HG02798 (cell line): Measurements from ENCODE around the gene PXDC1.
"Not testable (repeated sequence)": the region's sequence is repeated elsewhere in the genome, so short reads cannot be mapped to it uniquely, and the experiment has no call there.

Experiments
- ATAC-seq: cut with Tn5 transposase; IDR thresholded peaks from one replicate; pipeline ENCODE4 v1.9.1; 2021; ENCODE audit warnings: mild to moderate bottlenecking; ENCODE audit not compliant: unreplicated experiment, poor library complexity

PXDC1 gene

DNA sequence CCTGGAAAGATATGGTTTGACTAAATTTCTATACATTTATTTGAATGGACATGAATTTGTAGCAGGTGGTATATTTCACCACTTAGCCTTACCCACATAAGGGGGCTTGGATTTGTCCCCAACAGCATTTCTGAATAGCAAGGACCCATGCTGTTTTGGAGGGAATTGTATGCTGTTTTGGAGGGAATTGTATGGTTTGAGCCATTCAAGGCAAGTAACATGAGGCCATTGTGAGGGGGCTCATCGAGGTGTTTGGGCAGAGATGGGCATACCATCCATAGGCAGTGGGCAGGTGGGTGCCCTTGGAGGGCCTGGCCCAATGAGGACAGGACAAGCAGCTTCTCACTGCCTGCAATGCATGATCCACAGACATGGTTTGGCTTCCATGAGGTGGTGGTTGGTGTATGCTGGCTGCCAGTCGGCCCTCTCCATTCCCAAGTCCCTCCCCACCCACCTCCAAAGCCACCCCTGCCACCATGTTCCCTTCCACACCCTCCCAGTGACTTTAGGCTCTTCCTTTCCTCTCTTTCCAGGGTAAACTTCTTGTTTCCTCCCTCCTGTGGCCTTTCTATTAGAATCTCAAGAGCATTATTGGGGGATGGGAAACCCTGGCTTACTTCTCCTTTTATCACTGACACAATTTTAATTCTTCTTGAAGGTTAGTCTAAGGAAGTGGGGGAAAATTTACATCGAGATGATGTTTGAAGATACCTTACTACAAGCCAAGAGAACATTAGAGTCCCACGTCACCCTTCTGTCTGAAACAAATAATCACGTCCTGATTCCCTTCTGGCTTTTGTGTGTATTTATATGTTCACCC is 13.2 kb upstream of the PXDC1 start:
- ATAC-seq = no peak

DNA sequence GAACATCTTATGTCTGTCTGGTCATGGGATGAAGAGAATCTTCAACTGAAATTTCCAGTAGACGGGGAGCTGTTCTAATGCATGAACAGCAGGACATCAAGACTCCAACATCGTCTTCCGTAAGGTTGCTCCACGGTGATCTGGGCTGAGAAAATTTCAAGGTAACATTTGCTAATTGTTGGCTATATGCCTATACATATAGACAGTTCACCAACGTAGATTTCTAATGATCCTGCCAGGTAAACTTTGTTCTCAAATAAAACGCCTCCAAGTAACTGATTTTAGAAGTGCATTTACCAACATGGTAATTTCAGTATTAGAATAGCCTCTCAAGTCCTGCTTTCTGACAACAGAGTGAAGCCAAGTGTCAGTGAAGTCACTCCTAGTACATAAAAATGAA is 11.3 kb upstream of the PXDC1 start:
- no peak for ATAC-seq

DNA sequence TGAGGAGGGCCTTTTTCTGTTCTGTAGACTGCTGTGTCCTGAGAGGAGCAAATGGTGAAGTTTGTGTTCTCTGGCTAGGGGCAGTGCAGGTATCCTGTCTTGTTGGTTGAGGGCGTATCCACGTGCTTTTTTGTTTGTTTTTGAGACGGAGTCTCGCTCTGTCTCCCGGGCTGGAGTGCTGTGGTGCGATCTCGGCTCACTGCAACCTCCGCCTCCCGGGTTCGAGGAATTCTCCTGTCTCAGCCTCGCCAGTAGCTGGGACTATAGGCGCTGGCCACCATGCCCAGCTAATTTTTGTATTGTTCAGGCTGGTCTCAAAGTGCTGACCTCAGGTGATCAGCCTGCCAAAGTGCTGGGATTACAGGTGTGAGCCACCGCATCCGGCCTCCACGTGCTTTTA is 10.8 kb upstream of the PXDC1 start:
- no peak for ATAC-seq

DNA sequence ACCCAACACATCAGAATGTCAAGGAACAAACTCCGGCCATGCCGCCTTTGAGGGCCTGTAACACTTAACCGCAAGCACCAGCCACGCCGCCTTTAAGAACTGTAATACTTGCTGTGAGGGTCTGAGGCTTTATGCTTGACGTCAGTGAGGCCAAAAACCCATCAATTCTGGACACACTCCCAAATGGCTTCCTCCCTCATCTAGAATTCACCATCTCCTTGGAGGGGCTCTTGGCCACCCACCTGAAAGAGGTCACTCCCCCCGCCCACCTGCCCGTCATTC is 10.4 kb upstream of the PXDC1 start:
- no peak for ATAC-seq

DNA sequence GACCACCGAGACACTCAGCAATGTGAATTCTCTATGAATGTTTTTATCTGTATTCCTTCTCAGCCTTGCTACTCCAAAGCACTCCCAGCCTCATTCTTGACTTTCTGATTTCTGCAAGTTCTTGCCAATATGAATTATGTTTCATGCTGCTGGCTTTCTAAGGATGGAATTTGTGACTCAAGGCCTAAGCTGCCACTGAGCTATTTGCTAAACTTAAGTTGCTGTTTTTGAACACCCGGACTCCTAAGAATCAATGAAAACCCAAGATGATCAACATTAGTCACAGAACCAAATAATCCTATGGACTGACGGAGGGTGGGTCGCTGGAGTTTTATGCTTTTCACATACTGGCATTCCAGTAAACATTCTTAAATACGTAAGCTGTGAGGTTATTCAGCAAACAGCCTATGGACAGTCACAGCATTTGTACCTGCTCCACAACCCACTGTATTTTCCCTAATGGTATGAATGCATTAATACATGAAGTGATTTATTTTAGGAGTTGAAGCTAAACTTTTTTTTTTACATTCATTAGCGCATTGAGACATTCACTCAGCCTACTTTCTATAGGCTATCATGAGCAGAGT is 8.2 kb upstream of the PXDC1 start:
- no peak for ATAC-seq

DNA sequence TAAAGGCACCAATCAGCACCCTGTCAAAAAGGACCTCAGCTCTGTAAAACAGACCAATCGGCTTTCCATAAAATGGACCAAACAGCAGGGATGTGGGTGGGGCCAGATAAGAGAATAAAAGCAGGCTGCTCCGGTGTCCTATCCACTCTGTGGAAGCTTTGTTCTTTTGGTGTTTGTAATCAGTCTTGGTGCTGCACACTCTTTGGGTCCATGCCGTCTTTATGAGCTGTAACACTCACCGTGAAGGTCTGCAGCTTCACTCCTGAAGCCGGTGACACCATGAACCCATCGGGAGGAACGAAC is 7.3 kb upstream of the PXDC1 start:
- no peak for ATAC-seq

DNA sequence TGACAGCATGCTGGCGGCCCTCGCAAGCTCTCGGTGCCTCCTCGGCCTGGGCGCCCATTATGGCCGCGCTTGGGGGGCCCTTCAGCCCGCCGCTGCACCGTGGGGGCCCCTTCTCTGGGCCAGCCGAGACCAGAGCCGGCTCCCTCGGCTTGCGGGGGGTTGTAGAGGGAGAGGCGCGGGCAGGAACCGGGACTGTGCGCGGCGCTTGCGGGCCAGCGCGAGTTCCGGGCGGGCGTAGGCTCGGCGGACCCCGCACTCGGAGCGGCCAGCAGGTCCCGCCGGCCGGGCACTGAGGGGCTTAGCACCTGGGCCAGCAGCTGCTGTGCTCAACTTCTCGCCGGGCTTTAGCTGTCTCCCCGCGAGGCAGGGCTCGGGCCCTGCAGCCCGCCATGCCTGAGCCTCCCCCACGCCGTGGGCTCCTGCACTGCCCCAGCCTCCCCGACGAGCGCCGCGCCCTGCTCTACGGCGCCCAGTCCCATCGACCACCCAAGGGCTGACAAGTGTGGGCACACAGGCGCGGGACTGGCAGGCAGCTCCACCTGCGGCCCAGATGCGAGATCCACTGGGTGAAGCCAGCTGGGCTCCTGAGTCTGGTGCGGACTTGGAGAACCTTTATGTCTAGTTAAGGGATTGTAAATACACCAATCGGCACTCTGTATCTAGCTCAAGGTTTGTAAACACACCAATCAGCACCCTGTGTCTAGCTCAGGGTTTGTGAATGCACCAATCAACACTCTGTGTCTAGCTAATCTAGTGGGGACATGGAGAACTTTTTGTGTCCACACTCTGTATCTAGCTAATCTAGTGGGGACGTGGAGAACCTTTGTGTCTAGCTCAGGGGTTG is 6.7 kb upstream of the PXDC1 start:
- not testable (repeated sequence) for ATAC-seq

DNA sequence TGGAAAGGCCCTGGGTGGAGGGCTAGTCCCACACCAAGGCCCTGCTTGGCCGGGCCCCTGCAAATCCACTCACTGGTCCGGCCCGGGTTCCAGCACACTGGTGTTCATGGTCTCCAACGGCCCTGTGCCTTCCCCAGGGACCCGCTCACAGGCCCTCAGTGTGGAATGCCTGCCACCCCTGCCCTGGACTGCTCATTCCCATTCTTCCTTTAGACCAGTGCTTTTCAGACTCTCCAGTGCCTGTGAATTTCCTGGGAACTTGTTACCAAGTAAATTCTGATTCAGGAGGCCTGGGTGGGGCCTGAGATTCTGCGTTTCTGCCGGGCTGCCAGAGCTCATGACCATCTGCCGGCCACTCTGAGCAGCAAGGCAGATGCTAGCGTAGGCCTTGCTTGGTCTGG is 5.7 kb upstream of the PXDC1 start:
- ATAC-seq = no peak

DNA sequence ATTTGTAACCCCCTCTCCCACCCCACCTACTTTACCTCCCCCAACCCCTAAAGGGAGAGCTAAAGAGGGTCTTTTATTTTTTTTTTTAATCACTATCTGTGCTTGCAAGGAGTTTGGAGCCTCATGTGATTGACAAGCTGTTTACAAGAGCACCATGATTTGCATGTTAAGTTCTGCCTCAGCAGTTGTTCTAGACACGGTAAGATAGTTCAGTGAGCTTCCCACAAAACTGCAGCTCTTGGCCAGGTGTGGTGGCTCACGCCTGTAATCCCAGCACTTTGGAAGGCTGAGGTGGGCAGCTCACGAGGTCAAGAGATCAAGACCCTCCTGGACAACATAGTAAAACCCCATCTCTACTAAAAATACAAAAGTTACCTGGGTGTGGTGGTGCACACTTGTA is 5.0 kb upstream of the PXDC1 start:
- no peak for ATAC-seq

DNA sequence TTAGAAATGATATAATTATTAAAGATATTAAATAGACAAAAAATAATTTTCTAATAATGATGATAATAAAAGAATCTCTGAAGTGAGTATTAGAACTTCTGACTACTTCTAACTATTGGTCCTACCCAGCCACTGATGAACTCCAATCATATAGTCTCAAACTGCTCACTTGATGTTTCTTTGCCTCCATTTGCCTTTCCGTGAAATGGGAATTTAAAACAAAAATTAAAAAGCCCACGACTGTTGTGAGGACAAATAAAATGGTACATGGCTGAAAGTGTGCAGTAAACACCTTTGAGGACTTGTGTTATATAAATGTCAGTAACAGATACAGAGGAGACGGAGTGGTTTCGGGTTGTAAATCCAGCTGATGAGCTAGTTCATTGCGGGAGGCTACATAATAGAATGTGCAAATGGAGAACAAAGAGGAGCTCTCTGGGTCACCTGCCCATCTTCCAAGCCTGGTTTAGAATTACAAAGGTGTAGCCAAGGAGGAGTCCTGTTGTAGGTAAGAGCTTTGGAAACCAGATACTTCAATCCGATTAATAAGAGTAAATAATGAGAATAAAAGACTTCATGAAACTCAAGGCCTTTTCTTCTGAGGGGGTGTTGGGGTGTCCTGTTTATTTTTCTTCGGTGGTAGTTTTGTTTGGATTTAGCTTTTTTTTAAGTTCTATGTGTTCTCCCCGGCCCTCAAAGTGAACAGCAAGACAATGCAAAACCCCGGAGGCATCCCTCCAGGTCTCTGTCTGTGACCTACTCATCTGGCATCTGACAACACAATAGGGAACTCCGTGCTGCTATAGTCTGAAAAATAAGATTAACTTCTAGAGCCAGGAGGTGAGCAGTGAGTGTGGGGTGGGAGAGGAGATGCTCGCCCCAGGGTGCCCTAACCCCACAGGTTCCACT is 4.4 kb upstream of the PXDC1 start:
- no peak for ATAC-seq

DNA sequence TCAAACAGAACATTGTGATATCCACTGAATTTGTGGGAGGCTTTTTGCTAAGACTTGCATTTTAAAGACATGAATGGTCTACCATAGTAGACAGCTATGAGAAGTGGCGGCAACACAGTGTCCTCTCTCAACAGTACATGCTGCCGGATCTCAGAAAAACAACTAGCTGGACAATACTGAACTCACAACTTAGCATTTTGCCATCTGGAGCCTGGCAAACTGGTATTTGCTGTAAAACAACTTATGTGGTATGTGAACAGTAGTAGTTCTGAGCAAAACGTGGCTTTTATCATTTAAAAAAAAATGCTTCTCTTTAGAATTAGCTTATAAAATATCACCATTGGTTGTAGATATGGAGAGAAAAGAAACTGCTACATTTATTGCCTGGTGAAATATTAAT is 3.3 kb upstream of the PXDC1 start:
- ATAC-seq = no peak

DNA sequence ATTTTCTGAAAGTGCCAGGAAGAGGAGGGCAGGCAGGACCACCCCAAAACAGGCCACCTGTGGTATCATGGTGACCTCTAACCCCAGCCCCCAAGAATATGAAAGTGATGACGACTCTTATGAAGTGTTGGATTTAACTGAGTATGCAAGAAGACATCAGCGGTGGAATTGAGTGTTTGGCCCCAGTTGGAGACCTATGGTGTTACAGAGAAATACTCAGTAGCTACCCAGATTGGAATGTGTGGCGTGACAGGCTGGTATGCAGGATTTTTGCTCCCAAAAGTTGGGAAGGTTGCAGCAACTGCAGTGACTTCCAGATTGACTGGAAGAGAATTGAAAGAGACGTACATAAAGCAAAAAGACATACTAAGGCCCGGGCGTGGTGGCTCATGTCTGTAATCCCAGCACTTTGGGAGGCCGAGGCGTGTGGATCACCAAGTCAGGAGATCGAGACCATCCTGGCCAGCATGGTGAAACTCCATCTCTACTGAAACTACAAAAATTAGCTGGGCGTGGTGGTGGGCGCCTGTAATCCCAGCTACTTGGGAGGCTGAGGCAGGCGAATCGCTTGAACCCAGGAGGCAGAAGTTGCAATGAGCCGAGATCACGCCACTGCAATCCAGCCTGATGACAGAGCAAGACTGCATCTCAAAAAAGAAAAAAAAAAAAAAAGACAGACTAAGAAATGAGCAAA is 2.7 kb upstream of the PXDC1 start:
- ATAC-seq = not testable (repeated sequence)

DNA sequence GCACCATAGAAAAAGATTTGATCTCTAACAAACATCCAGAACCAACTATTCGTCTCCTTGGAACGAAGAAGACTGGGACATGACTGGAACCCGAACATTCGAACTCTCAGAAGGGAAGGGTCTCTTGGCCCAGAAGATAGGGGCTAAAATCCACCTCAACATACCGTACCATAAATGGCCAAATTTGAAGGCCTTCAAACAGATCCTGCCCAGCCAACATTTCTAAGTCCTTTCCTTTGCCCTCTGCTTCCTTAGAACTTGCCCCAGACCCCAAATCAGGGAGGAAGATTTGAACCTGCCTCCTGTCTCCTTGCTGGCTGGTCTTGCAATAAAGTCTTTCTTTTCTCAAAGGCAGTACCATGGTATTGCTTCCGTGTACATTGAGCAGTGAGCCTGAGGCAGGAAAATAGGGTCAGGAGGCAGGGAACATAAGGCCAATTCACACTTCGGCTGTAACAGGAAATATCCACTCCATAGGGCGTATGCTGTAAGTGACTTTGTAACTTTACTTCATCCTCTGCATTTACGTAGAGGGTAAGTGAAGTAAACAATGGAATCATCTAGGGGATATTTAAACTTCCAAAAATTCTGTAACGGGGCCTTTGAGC is 1.8 kb upstream of the PXDC1 start:
- ATAC-seq = no peak

DNA sequence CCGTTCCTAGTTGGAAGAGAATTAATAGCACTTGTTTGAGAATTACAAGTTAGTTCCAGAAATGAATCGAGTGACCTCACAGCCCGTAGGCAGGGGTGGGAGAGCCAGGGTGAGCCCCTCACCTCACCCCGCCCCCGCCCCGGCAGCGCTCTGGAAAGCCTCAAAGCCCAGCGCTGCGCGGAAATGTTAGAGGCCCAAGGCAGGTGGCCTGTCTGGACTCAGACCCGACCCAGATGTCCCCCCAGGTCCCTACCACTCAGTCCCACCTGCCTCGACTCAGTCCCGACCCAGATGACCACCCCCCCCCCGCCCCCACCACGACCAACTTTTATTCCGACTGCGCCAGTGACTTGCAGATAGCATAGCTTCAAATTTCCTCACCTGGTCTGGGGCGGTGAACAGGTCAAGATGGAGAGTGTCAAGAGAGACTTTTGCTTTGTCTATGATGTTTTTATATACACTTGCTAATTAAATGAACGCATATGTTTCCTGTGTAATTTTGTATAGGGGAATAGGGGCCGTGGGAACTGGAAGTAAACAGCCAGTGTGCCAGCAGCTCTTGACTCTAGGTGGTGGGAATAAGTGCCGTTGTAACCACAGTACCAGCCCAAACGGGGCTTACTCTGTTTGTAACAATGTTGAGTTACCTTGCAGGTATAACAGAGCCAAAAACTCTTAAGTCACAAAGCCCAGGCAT is 1.2 kb upstream of the PXDC1 start:
- ATAC-seq = no peak

DNA sequence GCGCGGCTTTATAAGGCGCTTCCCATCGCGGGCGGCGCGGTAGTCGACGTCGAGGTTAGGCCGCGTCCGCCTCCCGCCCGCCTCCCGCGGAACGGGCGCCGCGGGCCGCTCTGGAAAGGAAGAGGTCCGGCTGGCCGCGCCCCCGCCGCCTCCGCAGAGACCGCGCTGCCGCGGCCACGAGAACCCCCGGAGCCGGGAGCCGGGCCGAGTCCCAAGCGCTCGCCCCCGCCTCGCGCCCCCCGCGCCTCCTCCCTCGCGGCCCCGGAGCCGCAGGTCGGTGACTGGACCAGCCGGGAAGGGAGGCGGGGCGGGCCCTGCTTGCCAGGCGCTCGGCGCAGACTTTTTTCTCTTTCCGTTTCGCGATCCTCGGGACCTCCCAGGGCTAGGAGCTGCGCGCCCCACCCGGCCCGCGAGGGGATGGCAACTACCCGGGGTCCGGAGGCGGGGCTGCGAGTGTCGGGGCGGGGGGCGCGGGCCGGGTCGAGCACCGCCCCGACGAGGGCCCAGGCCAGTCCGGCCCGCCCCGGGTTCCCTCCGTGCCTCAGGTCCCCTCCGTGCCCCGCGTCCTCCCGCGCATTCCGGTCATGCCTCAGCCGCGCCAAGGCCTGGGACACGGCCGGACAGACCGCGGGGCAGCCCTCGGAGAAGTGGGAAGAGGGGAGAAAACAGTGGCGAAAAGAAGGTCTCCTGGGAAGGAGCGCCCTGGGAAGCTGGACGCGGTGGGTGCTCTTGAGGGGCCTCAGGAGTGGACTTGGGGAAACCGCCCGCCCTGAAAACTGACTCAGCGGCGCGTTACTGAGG is 417 bp upstream of the PXDC1 start:
- peak; percentile 72 for ATAC-seq

DNA sequence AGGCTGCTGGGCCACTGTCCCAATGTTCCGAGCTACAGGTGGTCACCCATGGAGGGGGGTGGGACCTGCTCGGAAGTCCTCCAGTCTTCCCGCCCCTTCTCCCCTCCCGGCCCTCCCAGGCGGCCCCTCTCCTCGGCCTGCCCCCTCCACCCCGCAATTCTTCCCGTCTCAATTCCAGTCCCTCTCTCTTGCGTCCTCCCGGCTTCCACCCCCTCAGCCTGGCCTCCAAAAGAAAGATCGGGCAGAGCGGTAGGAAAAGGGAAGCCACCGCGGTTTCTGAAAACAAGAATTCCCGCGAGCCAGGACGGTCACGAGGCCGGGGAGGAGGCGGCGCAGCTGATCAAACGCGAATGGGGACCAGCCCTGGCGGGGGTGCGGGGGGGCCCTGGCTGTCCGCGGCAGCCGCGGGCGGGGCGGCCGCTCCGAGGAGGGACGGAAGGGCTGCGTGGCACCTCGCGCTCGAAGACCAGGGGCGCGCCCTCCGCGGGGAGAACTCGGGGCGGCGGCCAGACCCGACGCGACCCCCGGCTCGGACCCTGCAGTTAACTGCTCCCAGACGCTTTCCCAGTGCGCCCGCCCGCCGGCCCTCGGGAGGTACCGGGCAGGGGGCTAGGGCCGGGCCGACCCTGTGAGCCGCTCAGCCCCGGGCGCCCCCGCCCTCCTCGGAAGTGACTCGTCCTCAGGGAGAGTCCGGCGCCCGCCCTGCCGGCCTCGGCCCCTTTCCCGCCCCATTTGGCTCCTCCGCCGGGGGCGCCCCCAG is 1.0 kb downstream of the PXDC1 start:
- ATAC-seq = peak; percentile 8

DNA sequence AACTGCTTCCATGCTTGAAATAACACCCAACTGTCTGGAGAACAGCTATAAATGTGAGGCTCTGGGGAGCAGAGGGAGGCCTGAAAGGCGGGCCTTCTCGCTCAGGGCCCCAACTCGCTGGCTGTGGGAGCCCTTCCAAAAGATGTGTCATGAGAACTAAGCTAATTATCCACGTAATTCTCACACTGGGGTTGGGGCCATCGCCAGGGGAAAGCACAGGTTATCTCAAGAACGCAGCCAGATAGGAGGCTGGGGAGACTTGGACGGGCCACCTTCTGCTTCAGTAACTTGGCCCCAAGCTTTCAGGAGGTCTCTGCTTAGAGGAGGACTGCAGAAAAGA is 1.6 kb downstream of the PXDC1 start:
- ATAC-seq = no peak
